Stimulated activated CD4-positive, alpha-beta T cell treated with anti-CD3 and anti-CD28 coated beads, Interleukin-12 subunit alpha, Interleukin-12 subunit beta, amount 100 ng/mL, for 4 hours (primary cell): ENCODE measurements around the gene USP3.
"Not testable (repeated sequence)": the region's sequence is repeated elsewhere in the genome, so short reads cannot be mapped to it uniquely, and the experiment has no call there.

Source experiments
- DNase-seq: peaks from one replicate; pipeline ENCODE4 v3.0.0-alpha.2; 2020

Gene USP3

DNA sequence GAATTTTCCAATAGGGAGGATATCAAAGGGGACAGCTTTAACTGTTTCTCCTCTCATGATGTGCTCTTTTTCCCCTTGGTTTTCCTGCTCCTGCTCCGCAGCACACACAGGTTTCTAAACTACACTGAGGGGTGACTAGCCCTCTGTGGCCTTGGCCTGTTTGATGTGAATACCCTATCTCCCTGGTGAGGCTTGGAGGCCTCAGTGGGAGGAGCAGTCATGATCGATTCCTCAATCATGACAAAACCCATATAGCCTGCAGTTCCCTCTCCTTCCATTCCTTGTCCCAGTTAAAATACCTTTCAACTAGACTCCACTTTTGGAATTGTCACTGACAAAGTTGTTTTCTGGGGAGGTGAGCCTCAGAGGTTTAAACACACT is 24.0 kb upstream of the USP3 start:
- no peak for DNase-seq

DNA sequence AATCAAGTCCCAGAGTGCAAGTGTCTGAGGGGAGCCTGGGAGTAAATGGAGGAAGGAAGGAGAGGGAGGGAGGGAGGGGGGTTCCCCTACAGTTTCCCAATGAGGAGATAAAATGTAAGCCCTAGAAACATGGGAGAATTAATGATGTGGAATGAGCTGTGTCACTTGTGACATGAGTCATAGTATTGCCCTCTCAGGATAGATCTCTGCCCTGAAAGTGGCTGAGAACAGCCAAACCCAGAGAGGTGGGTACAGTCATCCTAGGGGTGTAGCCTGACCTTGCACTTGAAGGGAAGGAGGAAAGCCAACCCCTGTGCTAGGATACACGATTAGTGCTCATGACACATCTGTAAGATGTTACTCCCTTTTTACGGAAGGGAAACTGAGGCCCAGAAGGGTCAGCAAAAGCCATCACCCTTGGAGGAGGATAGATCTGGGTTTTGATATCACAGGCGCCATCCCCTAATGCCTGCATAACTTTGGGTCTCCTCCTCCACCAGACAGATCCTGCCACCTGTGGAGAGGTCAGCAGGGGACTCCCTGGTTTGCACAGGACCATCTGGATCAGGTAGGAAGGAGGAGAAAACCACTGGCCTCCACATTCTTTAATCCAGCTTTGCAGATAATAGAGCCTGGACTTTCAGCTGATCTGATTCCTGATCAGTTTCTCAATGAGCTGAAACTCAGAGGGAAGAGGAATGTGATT is 23.1 kb upstream of the USP3 start:
- no peak for DNase-seq

DNA sequence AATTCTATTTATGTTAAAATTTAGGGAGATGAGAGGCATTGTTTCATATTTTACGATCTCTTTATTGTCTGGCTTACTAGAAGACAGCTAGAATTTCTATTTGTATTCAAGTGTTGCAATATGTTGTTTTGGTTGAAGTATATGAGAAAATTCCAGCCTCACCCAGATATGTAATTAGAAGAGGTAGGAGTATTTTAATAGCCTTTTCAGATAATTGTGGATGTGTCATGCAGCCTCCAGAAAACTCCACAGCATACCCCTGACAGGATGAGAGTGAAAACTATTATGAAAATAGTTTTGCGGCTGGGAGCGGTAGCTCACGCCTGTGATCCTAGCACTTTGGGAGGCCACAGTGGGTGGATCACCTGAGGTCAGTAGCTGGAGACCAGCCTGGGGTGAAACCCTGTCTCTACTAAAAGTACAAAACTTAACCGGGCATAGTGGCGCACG is 21.5 kb upstream of the USP3 start:
- no peak for DNase-seq

DNA sequence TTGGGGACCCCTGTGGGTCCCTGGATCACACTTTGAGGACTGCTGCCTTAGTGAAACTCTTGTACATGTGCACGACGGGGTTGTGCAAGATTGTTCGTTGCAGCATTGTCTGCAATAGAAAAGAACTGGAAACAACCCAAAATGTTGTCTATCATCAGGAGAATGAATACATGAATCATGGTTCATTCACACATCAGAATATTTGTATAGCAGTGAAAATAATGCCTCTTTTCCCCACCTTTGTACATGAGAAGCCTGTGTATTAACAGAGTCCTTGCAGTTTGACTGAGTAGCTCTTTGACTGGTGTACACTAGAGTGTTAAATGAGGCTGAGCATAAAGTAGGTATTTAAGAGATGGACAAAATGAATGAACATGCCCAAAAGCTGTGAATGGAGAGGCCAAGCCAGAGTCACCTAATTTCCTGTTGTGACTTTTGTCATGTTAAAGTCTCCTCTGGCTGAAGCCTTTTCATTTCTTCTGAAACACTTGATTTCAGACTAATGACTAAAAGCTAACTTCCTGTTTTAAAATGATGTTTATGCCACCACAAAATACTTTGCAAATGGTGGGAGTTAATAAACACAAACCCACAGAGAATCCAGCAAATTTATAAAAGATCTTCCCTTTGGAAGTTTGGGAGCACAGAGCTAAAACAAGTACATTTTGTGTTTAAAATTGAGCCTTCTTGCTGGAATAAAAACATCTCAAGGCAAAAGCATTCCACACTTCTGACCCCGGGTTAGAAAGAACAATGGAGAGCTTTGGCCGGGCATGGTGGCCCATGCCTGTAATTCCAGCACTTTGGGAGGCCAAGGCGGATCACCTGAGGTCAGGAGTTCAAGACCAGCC is 20.6 kb upstream of the USP3 start:
- DNase-seq, result no peak

DNA sequence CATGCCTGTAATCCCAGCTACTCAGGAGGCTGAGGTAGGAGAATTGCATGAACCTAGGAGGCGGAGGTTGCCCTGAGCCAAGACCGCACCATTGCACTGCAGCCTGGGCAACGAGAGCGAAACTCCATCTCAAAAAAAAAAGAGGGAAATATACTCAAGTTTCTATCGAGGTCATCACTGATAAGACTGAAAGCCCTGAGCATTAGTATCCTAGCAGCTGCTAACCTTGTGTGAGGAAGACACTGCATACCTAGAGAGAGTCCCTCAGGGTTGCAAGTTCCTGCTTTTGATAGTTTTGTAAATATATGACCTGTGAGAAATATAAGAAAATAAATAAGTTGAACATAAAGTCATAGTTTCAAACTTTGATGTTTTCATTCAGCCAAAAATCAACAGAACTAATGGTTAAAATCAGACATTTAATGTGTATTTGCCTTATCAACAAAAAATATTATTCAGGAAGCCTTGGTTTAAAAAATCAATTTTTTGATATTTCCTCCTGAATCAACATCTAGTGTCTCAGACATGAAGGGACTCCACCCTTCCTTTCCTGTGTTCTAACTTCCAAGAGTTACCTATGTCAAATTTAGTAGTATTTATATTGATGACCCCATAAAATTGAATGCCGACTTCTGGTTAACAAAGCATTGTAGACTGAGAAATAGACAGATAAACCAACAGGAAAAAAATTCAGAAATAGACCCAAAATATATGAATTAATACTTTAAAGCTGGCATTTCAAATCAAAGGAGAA is 19.8 kb upstream of the USP3 start:
- DNase-seq, result no peak

DNA sequence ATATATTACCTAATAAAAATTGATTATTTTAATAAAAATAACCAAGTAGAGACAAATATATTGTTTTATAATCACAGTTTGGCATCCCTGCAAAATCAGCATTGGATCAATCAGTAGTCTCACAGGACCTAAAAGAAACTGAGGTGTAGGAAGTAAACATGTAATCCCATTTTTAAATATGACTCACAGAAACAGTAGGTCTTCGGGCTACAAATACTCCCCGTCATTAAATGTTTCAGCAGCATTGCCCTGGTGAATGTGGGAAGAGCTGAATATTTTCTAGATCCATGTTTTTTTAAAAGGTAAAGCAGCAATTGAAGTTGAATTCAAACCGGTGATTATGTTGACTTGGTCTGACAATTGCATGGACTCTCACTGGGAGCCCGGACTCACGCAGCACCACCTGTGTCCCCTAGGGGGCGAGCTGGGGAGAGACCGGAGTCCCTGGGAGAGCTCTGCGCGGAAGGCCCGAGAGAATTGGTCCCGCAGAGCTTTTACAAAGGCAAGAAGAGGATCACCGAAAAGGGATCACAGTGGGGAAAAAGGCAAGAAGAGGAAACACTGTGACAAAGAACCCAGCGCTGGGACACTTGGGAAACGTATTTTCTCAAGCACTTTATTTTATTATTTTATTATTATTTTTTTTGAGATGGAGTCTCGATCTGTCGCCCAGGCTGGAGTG is 17.2 kb upstream of the USP3 start:
- peak; percentile 86 for DNase-seq

DNA sequence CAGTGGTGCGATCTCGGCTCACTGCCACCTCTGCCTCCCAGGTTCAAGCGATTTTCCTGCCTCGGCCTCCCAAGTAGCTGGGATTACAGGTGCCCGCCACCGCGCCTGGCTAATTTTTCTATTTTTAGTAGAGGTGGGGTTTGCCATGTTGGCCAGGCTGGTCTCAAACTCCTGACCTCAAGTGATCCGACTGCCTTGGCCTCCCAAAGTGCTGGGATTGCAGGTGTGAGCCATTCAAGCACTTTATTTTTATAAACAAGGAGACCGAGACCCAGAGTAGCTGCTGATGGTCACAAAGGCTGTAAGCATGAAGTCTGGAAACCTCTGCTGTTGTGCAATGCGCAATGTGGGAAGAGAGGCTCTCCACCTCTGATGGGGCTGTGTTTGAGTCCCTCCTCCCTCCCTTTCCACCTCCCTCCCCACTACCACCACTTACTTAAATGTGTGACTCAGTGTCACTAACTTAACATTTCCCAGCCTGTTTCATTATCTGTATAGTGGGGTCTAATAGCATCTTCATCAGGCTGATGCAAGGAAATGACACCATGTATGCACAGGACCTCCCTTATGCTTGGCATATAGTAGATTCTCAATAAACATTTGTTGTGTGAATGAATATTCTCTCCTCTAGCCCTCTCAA is 16.5 kb upstream of the USP3 start:
- DNase-seq, result not testable (repeated sequence)

DNA sequence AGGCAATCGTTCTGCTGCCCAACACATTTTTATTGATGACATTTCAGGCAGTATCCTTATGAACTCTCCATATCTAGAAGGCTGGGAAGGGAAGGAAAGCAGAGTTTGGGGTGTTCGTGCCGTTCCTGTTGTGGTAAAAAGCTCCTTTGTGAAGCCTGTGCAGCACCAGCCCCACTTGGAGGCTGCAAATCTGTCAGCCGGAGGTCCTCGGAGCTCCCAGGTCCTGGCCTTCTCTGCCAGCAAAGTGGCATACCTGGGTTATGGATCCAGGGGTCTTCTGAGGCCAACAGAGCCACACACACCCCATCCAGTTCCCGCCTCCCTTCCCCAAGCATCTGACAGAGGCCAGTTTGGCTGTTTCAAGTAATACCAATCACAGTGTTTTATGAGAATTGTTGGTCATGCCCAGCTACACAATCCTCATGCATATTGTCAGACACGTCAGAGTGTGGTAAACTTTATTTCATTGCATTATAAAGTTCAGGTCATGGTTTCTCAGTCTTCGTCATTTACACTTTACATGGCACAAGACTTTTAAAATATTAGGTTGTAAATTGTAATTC is 15.9 kb upstream of the USP3 start:
- DNase-seq, result no peak

DNA sequence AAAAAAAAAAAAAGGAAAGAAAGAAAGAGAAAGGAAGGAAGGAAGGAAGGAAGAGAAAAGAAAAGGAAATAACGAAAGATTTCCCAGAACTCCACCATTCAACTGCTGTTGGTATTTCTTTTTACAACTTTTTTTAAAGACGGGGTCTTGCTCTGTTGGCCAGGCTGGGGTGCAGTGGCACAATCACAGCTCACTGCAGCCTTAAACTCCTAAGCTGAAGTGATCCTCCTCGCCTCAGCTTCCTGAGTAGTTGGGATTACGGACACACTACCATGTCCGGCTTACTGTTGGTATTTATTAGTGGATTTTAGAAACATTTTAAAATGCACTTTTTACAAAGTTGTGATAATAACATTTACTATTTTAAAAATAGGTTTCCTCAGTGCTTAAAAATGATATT is 15.0 kb upstream of the USP3 start:
- no peak for DNase-seq

DNA sequence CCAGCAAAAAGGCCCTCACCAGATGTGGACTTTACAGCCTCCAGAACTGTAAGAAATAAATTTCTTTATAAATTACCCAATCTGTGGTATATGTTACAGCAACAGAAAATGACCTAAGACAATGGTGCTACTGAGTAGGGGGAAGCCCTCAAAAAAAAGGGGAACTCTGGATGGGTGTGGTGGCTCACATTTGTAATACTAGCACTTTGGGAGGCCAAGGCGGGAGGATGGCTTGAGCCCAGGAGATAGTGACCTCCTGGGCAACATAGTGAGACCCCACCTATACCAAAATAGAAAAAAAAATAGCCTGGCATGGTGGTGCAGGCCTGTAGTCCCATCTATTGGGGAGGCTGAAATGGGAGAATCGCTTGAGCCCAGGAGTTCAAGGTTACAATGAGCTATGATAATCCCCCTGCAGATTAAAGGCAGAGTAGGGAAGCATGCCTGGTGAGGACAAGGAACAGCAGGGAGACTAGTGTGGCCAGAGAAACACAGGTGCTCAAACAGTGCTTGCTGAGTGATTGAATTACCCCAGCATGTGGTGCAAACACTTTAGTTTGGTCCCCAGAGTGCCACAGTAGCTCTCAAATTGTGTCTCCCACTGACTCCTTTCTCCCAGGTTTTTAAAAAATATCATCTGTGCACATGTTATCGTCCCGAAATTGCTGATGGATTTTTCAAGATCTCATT is 13.9 kb upstream of the USP3 start:
- no peak for DNase-seq

DNA sequence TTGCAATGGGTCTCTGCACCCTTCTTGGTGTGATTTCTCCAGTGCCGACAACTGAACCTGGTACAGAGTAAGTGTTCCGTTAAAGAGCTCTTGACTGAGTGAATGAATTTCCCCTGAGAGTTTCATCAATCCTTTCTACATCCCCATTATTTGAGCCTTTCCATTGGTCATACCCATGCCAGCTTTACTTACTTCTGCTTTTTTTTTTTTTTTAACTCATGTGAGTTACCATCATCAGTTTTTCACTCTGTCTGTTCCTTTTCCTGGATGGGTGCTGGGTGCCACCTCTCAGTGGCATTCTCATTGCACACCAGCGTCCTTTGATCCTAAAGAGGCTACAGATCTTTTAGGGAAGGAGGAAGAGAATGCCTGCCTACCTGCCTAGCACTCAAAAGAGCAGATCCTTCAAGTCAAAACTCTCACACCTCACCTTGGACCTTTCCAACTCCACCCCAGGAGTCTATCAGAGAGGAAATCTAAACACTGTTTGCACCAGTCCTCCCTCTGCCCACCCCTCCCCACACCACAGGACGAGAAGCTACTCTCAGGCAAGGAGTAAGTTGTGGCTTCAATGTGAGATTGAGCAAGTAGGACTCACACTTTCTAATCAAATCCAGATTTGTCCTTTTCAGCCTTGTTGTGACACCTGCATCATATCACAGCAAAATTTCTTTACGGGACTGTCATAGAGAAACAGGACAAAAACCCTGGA is 13.1 kb upstream of the USP3 start:
- no peak for DNase-seq

DNA sequence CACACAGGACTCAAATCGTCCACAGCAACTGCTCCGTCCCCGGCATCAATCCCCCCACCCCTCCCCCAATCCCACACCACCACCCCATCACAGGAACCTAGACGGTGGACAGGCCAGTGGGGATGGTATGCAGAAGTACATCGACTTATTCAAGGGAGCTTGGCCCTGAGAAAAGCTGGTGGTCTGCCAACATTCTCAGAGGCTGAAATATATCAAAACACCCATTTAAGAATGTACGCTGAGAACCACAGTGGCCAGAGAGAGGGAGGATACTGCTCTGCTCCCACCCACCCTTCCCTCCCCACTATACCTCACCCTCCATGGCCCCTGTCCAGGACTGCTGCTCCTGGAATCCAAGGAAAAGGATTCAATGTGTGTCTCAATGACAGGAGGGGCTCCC is 12.4 kb upstream of the USP3 start:
- DNase-seq, result no peak

DNA sequence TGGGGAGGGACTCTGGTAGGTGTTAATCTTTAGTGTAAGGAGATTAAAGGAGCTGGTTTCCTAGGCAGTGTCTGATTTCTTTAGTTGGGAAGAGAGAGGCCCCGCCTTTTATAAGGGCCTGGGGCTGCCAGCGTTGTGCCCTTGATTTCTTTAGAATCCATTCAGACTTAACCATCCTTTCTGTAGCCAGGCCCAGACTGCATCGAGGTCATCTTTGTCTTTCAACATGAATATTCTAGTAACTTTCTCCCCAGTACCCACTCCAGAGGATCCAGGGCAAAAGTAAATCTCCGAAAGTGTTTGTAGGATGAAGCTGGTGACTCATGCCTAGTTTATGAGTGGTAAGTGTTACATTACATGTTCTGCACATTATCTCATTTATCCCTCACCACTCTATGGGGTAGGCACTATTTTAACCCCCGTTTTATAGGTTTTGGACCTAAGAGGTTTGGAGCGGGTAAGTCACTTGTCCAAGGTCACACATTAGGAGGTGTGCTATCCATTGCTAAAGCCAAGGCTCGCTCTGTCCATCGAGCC is 11.8 kb upstream of the USP3 start:
- DNase-seq, result no peak

DNA sequence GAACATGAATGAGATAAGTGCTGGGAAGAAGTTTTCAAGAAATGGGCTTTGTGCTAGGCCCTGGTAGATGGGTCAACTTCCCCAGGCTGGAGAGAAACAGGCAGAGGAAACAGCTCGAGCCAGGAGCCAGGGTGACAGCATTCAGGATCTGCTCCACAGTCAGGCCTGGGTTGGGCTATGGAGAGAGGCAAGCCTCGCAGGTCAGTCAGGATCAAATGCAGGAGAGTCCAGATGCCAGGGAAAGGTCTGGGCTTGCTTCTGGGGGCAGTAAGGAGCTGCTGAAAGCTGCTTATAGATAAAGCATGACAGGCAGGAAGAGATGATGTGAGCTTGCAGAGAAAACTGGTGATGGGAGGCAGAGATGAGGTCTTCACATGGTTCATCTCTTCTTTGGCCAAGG is 11.0 kb upstream of the USP3 start:
- DNase-seq, result no peak

DNA sequence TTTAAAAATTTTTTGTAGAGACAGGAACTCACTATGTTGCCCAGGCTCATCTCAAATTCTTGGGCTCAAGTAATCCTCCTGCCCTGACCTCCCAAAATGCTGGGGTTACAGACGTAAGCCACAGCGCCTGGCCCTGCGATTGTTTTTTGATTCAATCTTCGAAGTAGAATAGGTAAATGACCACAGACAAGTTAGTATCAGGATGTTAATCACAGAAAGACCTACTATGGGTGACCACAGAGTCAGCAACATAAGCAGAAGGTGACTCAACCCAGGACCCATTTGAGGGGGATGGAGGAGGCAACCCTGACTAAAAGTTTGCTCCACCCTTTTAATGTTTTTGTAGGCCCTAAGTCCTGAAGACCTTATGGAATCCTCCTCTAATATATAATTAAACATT is 10.0 kb upstream of the USP3 start:
- no peak for DNase-seq

DNA sequence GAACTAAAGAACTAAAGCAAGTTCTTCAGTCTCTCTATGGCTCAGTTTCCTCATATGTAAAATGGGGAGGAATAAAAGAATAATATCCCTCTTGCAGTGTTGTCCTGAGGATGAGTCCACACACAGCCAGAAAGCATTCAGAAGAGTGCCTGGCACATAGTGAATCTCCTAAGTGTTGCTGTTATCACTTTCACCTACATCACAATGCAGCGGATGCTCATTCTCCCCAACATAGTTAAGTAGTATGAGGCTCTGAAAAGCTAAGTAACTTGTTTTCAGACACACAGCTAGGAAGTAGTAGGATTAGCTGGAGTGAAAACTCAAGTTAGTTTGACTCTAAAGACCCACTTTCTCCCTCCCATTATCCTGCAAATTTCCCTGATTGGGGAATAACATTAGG is 9.1 kb upstream of the USP3 start:
- no peak for DNase-seq

DNA sequence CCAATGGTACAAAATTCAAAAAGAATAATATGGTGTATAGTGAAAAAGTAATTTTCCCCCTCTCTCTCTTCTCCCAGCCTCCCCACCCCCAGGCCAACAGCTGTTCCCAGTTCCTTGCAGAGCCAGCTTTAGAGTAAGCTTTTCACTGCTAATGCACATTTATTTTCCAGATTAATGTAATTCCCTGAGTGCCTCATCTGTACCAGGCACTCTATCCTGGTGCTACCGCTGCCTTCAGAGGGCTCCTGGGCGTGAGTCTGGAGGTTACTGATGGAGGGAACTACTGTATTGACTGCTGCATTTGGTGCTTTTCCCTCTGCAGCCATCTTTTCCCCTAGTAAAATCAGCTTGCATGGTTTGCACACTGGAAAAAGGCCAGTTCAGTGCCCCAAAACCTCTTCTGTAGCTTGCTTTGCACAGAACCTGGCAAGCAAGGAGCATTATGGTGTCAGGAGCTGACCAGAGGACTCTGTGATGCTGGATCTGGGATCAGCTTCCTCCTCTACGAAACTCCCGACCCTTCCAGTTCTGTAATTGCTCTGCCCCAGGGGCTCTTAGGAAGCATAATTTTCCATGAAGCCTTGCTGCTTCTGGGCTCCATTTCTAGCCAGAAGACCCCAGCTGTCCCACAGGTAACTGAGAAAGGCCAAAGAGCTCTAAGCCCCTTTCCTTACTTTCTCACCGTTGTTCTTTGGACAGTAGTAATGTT is 8.5 kb upstream of the USP3 start:
- DNase-seq, result no peak

DNA sequence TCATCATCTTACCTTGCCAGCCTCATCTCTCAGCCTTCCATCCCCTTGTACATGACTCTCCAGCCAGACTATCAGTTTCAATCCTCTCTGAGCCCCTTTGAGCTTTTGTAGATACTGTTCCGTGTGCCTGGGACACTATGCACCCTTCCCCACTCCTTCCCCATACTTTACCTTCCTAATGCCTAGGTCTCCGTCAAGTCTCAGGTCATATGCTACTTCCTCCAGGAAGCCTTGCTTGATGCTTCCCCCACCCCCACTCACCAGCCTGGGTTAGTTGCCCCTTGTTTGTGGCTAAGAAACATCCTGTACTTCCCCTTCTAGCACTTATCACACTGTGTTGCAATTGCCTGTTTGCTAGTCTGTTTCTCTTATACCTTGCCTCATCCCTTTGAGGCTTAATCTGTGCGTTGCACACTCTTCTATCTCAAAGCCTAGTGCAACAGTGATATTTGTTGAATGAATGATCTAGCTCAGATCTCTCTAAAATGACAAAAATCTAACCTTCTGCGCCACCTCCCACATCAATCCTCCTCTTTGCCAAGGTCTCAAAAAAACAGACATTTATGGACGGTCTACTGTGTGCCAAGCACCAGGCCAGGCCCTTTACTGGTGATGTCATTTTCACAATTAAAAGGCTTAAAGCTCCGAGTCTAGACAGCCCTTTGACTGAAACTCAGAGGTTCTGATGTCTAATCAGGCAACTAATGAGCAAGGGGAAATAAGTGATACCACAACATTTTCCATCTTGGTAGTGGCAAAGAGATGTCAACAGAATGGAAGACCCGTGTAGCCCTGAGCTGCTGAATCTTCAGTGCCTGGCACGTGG is 6.5 kb upstream of the USP3 start:
- no peak for DNase-seq

DNA sequence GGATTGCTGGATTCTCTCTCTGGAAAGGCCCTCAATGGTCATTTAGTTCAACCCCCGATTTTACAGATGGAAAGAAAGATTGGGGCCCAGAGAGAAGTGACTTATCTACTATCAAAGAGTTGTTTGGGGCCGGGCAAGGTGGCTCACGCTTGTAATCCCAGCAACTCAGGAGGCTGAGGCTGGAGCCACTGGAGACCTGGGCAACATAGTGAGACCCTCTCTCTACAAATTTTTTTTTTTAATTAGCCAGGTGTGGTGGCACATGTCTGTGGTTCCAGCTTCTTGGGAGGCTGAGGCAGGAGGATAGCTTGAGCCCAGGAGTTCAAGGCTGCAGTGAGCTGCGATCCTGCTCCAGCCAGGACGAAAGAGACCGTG is 5.2 kb upstream of the USP3 start:
- DNase-seq, result no peak
